HL-60 (cell line): ENCODE data around the gene SCARF1.

Experiments used
- DNase-seq, 2 experiments: peaks; one replicate each; pipeline ENCODE4 v3.0.0-alpha.2; 2010 to 2020; ENCODE audit warnings: low read depth in 1 of 2, low spot score in 1 of 2
- H3K27ac ChIP-seq: fragments of 250-450 bp; sonication (Bioruptor Pico); replicated peaks from 2 replicates; pipeline ENCODE4 v1.5.1; 2020; ENCODE audit warnings: mild to moderate bottlenecking, moderate library complexity
- H3K27me3 ChIP-seq: fragments of 250-450 bp; sonication (Bioruptor Pico); 2 replicates; pipeline ENCODE4 v1.5.1; 2021; ENCODE audit warnings: mild to moderate bottlenecking, moderate library complexity; ENCODE audit not compliant: insufficient read depth, poor library complexity, severe bottlenecking
- H3K4me3 ChIP-seq: replicated peaks from 2 replicates; pipeline ENCODE4 v1.5.1; 2011; ENCODE audit warnings: mild to moderate bottlenecking, control low read depth, low read length; ENCODE audit not compliant: insufficient read depth
- CTCF ChIP-seq: IDR thresholded peaks from one replicate; pipeline ENCODE4 v1.5.1; 2011; ENCODE audit warnings: low read length, control low read depth, inconsistent platforms; ENCODE audit not compliant: insufficient read depth
- GABPA ChIP-seq: IDR thresholded peaks from 2 replicates; pipeline ENCODE4 v1.6.1; 2012; ENCODE audit warnings: low read depth
- POLR2AphosphoS5 ChIP-seq: IDR thresholded peaks from 2 replicates; pipeline ENCODE4 v1.6.1; 2012; ENCODE audit warnings: low read depth
- SPI1 ChIP-seq: IDR thresholded peaks from 2 replicates; pipeline ENCODE4 v1.6.1; 2012; ENCODE audit warnings: low read depth, mild to moderate bottlenecking, borderline replicate concordance
- TF ChIP-seq, protein P1 (sequence below): IDR thresholded peaks from 2 replicates; pipeline ENCODE4 v1.6.1; 2012; ENCODE audit warnings: low read depth; ENCODE audit not compliant: insufficient replicate concordance

Gene SCARF1

DNA sequence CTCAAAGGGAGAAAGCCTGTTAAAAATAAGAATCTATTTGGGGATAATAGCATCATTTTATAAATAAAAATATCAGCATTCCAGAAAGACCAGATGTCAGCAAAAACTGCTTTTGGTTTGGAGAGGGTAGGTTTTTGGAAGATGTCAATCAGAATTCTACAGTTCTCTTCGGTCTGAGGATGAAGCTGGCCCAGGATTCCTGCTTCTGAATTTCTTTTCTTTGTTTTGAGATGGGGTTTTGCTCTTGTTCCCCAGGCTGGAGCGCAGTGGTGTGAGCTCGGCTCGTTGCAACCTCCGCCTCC lies 52.0 kb downstream of the SCARF1 start:
- Histone ChIP-seq H3K4me3 (no peak overlapping the region), H3K27me3 (no peaks in the 10 kb centered on the region), H3K27ac (peak overlapping the region; percentile 49)
- TF ChIP-seq CTCF (no peak), SPI1 (no peak)
- no peak for DNase-seq

DNA sequence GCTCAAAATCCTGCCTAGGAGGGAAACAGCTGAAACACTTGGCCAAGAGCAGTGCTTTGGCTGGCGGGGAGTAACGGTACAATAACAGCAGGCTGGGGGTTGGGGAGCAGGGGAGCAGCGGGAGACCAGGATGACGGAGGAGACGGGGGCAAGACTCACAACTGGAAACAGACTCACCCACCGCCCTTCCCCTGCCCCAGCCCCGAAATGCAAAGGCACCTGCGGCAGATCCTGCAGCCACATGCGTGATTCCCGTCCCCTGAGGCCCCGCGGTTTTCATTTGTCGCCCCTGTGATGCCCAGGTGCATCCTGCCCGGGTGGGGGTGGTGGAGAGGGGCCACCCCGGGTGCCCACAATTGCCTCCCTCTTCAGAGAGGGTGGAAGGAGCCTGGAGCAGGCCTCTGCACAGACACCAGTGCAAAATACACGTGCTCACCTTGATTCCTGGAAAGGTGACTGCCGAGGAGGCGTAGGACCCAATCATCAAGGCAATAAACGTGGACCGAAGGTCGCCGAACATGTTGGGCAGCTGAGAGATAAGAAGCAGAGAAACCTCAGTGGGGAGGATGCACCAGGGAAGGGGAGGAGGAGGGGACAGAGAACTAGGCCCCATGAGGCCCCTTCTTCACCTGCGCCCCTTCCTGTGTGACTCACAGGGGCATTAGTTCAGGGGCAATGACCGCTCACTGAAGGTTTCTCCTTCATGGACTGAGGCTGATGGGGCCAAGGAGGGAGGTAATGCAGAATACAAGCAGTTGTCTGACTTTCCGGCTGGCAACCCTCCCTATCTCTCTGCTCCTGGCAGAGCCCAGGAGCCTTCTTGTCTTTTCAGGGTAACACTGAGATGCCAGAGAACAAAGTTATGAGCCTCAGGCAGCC lies 52.5 kb downstream of the SCARF1 start:
- no peaks in the 10 kb centered on the region for H3K27me3 ChIP-seq
- TF ChIP-seq POLR2AphosphoS5, result 0 out of 2 replicates have a peak, but pooled peaks have one; percentile 32
- no peak for TF ChIP-seq SPI1
- TF ChIP-seq GABPA, result no peak
- no peak for TF ChIP-seq CTCF
- TF ChIP-seq, protein P1, sequence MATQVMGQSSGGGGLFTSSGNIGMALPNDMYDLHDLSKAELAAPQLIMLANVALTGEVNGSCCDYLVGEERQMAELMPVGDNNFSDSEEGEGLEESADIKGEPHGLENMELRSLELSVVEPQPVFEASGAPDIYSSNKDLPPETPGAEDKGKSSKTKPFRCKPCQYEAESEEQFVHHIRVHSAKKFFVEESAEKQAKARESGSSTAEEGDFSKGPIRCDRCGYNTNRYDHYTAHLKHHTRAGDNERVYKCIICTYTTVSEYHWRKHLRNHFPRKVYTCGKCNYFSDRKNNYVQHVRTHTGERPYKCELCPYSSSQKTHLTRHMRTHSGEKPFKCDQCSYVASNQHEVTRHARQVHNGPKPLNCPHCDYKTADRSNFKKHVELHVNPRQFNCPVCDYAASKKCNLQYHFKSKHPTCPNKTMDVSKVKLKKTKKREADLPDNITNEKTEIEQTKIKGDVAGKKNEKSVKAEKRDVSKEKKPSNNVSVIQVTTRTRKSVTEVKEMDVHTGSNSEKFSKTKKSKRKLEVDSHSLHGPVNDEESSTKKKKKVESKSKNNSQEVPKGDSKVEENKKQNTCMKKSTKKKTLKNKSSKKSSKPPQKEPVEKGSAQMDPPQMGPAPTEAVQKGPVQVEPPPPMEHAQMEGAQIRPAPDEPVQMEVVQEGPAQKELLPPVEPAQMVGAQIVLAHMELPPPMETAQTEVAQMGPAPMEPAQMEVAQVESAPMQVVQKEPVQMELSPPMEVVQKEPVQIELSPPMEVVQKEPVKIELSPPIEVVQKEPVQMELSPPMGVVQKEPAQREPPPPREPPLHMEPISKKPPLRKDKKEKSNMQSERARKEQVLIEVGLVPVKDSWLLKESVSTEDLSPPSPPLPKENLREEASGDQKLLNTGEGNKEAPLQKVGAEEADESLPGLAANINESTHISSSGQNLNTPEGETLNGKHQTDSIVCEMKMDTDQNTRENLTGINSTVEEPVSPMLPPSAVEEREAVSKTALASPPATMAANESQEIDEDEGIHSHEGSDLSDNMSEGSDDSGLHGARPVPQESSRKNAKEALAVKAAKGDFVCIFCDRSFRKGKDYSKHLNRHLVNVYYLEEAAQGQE, result no peak
- no peak overlapping the region for H3K4me3 ChIP-seq
- DNase-seq, result peak in 1 of 2 experiments; percentile 47
- H3K27ac ChIP-seq, result peak overlapping the region; percentile 49

GRCh38 chr17:1591474-1592090 lies 54.0 kb downstream of the SCARF1 start:
- no peak for TF ChIP-seq SPI1
- TF ChIP-seq GABPA, result no peak
- TF ChIP-seq, protein P1, result no peak
- TF ChIP-seq POLR2AphosphoS5, result no peak
- no peak for TF ChIP-seq CTCF
- H3K27me3 ChIP-seq, result no peaks in the 10 kb centered on the region
- no peak overlapping the region for H3K27ac ChIP-seq
- H3K4me3 ChIP-seq, result no peak overlapping the region
- DNase-seq, result no peak
